GM20431 (cell line): Measurements from ENCODE around the gene IMMT.

ENCODE experiments used
- in situ Hi-C: fragments of 300-500 bp; cut with MseI, MboI; formaldehyde crosslinking; loops from one replicate; pipeline ENCODE4 v1.15.0; 2020; ENCODE audit warnings: low sequenced_read_pairs; ENCODE audit not compliant: unreplicated experiment

IMMT gene

DNA sequence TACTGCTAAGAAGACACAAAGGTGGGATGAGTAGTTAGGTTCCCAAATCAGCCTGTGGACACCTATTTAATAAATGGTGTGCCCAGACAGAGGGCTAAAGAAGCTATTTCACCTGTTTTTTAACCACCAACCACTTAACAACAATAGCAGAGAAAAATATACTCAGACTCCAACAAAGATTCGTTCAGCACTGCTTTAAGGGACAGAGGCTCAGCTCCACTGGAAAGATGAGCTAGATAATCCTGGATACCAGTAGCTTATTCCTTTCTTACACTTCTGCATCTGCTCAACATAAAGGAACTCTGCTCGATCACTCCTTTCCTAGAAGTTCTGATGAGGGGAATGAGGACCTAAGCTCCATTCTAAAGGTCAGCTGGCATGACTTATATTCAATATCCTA lies 44.8 kb downstream of the IMMT start:
- in situ Hi-C loops: no loop called here

DNA sequence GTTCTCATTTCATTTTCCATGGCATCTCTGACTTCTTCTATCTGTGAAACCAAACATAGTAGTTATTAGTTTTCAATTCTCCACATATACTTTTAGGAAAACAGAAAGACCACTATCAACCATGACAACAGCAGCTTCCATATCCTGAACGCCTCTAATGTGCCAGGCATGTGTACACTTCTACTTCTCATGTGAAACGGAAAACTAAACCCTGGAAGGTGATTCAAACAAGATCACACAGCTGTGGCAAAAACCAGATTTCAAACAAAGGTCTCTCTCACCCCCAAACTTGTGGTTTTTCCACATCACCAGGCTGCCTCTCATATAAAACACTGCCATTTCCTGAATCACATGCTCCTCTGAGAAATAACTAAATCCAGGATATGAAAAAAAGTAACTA lies 47.5 kb downstream of the IMMT start:
- in situ Hi-C loops: no loop called here

DNA sequence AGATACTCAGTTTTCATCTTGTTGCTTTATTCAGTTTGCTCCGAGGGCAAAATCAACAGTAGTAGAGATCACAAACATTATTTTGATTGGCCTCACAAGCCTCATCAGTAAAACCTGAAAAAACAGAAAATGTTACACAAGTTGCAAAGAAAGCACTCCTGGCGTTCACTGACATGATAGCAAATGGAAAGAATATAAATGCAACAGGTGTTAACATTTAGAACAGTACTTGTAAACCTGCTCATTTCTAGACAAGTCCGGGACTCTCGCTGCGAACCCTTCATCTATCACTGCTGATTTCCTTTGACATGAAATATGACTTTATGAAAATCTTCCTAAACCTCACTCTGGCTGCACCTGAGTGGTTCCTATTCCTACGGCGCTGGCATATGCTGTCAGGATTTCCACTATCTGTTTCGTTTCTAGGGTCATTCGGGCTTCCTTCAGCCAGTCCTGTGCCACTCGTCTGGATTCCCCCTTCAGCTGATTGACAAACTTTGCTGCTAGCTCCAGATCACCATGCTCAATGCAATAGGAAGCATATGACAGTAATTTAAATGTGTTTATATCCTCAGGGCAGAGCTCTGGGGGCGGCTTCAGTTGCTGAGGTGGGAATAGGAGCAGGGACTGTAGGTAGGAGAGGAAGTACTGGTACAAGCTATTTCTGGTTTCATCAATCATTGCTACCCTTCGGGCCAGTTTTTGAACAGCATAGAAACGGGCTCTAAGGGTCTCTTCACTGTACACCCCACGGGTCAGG lies 51.2 kb downstream of the IMMT start:
- in situ Hi-C loops: no loop called here

DNA sequence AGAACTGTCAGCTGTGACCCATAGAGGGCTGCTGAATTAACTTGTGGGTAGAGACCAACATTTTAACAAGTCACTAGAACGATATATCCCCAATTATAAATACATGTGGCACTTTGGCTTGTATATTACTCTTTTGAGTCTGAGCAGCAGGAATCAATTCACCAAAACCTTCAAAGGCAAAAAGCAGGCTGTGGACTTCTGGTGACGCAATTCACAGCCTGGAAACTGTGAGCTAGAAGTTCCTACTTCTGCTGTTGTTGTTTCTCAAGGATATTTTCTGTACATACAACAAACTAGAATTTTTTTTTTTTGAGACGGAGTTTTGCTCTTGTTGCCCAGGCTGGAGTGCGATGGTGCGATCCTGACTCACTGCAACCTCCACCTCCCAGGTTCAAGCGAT lies 52.0 kb downstream of the IMMT start:
- in situ Hi-C loops: no loop called here

DNA sequence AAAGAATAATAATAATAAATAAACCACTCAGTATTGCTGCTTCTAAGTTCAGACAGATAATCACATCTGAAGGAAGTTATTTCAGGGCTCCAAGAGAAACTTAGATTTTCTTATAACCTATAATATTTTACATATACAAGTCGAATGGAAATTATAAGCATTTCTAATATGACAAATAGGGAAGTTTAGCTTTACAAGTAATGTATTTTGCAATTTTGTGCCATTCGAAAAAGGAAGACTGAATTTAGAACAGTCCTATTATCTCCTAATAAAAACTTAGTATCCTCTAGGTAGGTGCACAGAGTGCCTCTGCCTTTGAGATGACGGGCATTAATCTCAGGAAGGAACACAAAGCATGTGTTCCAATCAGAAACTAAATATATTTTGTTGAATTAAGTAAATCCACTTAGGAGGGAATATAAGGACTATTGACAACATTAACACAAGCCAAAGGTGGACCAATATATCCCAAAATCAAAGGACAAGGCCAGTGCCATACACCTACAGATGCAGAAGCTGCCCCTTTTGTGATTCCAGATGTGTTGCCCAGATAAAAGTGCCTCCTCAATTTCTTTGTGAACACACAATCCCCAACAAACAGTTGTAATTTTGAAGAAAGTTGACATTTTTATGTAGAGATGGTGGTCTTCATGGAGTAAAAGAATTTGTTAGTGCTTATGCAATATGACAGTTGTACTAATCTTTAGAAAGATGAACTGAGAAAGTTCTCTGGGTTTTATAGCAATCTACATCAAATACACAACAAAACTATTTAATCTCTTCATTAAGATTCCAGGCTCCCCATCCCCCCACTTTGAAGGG lies 52.6 kb downstream of the IMMT start:
- in situ Hi-C loops: no loop called here

DNA sequence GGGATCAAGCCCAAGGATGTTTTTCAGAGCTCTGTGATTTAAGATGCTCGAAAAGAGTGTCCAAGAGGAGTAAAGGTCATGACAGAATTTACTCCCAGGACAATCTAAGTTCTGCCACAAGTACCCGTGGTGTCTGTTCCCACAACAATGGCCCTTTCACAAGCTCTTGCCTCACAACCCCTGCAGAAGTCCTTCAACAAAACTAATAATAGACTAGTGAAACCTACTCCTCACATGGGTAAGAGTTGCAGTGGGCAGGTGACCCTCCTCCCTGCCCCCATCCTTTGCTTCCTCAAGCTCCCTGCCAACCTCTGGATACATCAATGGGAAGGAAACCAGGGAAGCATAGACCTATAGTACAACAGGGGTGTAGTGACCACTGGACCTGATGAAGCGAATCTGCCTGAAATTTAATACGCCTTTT lies 54.3 kb downstream of the IMMT start:
- in situ Hi-C loops: no loop called here

DNA sequence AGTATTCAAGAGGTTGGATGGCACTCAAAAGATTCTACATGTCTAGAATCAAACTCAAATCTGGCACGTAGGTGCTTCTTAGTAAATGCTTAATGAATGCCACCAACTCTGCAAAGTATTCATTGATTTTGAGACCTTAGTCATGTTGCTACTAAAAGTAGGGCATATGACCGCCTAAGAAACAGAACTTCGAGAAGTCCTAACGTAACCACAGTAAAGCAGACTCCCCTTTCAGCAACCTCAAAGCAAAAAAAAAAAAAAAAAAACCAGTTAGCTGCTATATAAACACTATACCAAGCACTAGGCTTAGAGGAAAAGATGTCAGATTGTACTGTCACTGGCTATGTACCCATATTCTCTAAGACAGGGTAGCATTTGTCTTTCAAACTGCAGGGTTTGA lies 55.3 kb downstream of the IMMT start:
- in situ Hi-C loops: no loop called here

DNA sequence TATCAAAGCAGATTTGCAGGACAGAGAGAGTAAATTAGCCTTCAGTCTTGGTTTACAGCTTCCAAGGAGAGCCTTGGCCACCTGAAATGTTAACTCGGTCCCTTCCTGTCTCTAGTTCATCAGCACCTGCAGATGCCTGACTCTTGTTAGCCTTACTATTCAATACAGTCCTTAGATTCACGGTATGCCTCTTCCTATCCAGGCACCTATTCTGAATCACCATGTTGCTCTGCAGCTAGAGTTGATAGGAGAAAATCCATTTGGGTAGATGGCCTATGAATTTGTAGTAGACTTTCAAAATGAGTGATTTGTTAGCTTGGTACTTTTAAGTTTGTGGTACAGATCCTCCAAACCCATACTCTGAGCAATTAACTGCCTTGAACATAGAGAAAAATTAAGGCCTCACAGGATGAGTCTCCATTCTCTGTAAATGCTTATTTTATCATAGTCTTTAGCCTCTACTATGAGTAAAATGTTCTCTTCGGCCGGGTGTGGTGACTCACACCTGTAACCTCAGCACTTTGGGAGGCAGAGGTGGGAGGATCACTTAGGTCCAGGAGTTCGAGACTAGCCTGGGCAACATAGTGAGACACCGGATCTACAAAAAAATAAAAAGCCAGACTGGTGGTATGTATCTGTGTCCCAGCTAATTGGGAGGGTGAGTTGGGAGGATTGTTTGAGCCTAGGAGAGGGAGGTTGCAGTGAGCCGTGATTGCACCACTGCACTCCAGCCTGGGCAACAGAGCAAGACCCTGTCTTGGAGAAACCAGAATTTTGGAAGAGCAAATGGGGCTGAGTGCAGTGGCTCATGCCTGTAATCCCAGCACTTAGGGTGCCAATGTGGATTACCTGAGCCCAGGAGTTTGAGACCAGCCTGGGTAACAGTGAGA lies 56.3 kb downstream of the IMMT start:
- in situ Hi-C loops: no loop called here

DNA sequence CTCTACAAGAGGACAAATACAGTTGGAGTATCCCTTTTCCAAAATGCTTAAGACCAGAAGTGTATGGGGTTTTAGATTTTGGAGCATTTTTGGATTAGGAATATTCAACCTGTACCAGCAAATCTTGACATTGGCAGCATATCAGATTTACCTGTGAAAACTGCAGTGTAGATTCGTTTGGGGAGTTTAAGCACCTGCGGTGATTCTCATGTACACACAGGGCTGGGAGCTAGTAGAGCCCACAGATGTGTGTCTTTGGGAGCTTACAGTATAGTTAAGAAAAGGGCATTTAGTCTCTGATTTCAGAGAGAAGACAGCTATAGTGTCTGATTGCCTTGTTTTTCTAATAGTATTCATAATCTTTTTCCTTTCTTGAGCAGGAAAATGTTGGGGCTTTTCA lies 59.1 kb downstream of the IMMT start:
- in situ Hi-C loops: no loop called here

DNA sequence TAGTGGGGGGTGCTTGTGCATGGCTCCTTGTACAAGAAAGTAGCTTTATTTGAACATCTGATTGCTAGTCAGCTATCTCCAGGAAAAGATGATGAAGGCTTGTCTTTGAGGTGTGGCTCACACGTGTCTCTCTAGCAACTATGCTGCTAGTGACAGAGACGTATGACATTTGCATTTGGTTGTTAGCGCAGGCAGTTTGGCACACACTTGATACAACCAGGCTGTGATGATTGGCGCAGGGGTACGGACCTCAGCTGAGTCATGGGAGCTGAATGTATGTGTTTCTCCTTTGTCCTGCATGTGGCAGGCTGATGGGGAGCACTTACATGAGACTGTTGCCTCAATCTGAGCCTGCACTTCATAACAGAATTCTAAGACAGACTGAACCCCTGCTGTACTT lies 59.6 kb downstream of the IMMT start:
- in situ Hi-C loops: no loop called here

DNA sequence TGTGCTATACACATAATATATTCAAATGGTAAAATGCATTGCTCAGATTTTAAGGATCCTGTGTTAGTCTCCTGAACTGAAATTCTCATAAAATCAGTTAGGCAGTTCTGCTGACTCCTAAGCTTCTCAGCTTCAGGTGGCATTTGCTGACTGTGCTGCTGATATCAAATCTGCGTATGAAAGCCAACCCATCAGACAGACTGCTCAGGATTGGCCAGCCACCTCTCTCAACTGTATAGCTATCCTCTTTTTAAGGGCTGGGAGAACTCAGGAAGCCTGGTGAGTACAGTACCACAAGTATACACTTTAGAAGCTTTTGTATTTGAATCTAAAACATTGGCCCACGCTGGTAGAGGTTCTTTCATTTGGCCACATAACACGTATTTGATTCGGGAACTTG lies 60.6 kb downstream of the IMMT start:
- in situ Hi-C loops: no loop called here

DNA sequence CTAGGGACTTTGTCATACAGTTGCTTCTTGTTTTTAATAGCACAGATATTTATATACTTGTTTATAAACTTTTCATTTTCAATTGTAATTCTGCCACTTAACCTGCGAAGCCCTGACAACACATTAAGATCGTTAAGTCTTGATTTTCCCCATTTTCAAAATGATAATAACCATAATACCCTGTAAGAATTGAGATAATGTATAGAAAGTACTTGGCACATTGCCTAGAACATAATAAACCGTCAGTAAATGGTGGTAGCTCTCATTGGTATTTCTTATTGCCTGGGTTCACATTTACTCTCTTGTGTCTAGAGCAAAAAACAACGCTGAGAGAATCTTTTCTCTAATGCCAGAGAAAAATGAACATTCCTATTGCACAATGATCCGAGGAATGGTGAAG lies 70.6 kb downstream of the IMMT start:
- in situ Hi-C loops: no loop called here

DNA sequence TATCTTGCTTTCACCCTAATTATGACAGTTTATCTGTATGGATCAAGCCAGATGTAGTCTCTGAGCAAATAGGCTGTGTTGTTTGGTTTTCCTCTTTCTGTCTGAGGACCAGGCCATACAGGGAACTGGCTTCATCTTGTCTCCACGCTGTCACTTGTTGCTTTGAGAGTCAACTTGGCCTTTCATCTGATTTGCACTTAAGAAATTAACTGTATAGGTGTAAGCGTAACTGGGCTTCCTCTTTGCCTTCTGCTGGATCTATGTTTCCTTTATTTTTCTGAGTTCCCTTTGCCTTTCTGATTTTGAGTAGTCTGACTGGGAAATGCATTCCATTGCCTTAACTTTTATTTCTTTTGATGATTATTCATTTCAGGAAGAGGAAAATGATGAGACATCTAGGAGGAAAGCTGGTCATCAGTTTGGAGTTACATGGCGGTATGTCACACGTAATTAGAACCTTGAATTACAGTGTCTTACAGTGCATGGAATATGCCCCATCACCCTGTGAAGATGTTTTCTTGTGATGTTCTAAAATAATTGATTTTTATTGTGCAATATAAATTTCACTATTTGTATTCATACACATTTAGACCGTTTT lies 71.8 kb downstream of the IMMT start:
- in situ Hi-C loops: no loop called here

DNA sequence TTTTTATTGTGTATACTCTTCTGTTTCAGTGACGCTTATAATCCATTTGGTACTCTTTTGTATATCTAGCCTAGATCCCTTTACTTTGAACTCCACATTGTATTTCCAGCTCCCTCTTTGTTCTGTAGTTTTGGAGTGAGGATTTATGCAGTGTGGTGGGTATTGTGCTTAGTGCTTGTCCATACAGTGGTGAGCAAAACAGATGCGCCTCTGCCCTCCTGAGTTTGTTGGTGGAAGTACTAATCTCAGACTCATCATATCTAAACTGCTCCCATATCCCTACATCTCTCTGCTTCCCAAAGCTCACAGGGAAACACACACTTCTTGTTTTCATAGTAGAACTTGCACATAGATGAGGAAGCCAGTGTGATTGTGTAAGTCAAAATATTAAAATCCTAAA lies 77.1 kb downstream of the IMMT start:
- in situ Hi-C loops: no loop called here

DNA sequence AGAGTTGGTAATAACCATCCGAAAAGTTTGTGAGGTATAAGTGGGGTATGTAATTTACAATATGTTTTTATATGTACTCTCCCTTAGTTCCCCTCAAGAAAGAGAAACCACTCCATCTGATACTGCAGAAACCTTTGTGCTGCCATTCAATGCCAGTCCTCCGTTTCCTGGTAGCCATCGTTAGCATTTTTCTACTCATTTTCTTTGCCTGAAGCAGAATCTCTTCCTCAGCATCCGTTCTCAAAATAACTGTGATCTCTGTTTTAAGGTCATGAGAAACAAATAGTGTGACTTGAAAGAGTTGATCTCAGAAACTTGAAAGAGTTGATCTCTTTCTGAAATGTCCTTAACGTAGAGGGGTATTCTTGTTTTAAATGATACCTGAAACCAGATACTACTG lies 88.2 kb downstream of the IMMT start:
- in situ Hi-C loops: no loop called here

DNA sequence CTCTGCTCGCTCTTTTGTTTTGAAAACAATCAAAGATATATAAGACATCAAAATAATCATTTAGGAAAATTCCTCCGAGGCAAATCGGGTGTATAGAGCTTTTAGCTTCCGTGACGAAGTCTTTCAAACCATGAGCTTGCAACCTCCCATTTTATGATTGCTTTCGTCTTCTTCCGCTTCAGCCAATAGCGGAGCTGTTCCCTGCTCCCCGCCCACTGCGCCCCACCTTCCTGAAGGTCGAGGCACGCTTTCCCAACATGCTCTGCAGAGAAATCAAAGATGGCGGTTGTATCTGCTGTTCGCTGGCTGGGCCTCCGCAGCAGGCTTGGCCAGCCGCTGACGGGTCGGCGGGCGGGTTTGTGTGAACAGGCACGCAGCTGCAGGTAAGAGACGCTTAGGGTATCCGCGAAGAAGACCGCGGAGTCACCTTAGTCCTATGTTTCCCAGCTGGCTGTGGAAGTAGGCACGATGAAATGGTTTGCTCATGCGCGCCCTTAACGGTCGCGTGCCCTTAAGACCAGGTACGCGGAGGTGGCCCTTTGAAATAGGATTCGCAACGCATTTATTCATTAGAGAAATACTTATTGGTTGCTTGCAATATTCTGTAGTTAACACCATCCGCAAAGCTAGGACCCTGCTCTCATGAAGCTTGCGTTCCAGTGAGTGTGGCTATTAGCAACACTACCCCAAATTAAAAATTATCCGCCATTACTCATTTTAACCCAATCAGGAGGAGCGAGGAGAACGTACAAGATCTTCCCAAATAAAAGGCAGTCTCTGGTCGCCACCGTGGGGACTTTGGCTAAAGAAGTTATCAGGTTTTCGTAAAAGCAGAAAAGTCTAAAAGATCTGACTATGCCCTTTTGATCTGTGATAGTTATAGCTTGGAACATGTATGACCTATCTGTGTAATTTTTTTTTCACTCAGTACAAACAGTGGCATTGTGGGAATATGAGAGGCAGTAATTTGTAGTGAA lies 89.0 kb downstream of the IMMT start, which contains the start of gene PTCD3:
Gene PTCD3, plus strand, starts transcription at position 267 of the 977 bp plus-strand sequence. Its CDS starts 13 bp downstream, at position 280.
- in situ Hi-C loops: no loop called here

DNA sequence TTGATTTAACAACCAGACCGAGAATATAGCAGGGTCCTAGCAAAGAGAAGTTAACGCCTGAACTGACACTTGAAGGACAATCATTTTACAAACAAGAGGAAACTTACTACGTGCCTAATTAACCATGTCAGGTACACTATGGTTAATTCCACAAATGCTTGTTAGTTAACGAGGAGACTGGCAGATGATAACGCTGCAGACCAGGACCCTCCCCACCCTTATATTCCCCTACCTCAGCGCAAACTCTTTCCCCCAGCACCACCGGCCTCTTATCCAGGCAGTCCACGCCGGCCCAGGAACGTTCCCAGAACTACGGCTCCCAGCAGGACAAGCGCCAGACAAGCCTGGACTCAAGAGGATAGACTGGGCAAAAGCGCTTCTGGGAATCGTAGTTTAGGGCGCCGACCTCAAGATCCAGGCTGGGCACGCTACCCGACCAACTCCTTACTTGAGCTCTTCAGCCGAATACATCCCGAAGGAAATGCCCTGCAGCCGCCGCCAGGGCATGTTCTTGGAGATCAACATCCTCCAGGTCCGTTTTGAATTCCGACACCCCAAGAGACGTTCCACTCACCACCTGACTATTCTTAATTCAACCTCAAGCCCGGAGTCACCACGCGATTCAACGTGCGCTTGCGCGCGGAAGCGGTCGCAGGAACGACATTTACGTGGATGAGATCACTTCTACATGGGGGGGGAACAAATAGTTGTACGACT lies 89.9 kb downstream of the IMMT start, which contains the start of gene POLR1A:
Gene POLR1A, minus strand, starts transcription at position 635 of the 717 bp plus-strand sequence. Its CDS starts 110 bp downstream, at position 525.
- in situ Hi-C loops: no loop called here

DNA sequence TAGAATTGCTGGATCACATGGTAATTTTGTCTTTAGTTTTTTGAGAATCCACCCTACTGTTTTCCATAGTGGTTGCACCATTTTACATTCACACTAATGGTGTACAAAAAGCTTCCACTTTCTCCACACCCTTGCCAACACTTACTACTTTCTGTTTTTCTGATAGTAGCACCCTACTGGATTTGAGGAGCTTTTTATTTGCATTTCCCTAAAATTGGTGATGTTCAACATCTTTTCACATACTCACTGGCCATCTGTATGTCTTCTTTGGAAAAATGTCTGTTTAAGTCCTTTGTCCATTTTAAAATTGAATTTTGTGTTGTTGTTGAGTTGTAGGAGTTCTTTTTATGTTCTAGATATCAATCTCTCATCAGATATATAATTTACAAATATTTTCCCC lies 93.1 kb downstream of the IMMT start:
- in situ Hi-C loops: no loop called here
